Parathyroid adenoma (tissue), 2 donors: ENCODE data around the gene COL4A2.

Experiments
- H2AFZ ChIP-seq: fragments of 300-600 bp; sonication (generic); one replicate; pipeline ENCODE4 v1.7.0; 2017; ENCODE audit warnings: antibody characterized with exemption, mild to moderate bottlenecking
- H3K27ac ChIP-seq: fragments of 300-600 bp; sonication (generic); one replicate; pipeline ENCODE4 v1.7.0; 2017
- H3K27me3 ChIP-seq: fragments of 300-600 bp; sonication (generic); one replicate; pipeline ENCODE4 v1.7.0; 2017; ENCODE audit warnings: low read length; ENCODE audit not compliant: control insufficient read depth, insufficient read depth
- H3K36me3 ChIP-seq: fragments of 300-600 bp; sonication (generic); one replicate; pipeline ENCODE4 v1.7.0; 2017; ENCODE audit warnings: low read length; ENCODE audit not compliant: control insufficient read depth, insufficient read depth
- H3K4me1 ChIP-seq: fragments of 300-600 bp; sonication (generic); one replicate; pipeline ENCODE4 v1.7.0; 2017; ENCODE audit warnings: control low read depth
- H3K4me2 ChIP-seq: fragments of 300-600 bp; sonication (generic); one replicate; pipeline ENCODE4 v1.7.0; 2017; ENCODE audit warnings: low read length
- H3K4me3 ChIP-seq: fragments of 300-600 bp; sonication (generic); one replicate; pipeline ENCODE4 v1.7.0; 2017; ENCODE audit warnings: low read depth, low read length
- H3K79me2 ChIP-seq: fragments of 300-600 bp; sonication (generic); one replicate; pipeline ENCODE4 v1.7.0; 2017; ENCODE audit warnings: control low read depth
- H3K9ac ChIP-seq: fragments of 300-600 bp; sonication (generic); one replicate; pipeline ENCODE4 v1.7.0; 2017; ENCODE audit warnings: mild to moderate bottlenecking
- H3K9me3 ChIP-seq: fragments of 300-600 bp; sonication (generic); one replicate; pipeline ENCODE4 v1.7.0; 2017; ENCODE audit warnings: low read length; ENCODE audit not compliant: control insufficient read depth
- CTCF ChIP-seq: fragments of 300-600 bp; sonication (generic); IDR thresholded peaks from one replicate; pipeline ENCODE4 v1.7.0; 2017; ENCODE audit warnings: antibody characterized with exemption, mild to moderate bottlenecking
- donor health status: primary hyperparathyroidism.

Gene COL4A2

GRCh38 chr13:110503037-110503901, 196.2 kb downstream of the COL4A2 start:
- peaks cover 10% of the 10 kb centered on the region for H3K4me1 ChIP-seq
- no peak overlapping the region for H3K27ac ChIP-seq
- no peaks in the 10 kb centered on the region for H3K36me3 ChIP-seq

GRCh38 chr13:110503979-110504499, 197.0 kb downstream of the COL4A2 start:
- H3K9me3 ChIP-seq = no peaks in the 10 kb centered on the region
- H3K4me1 ChIP-seq = peaks cover 10% of the 10 kb centered on the region
- TF ChIP-seq CTCF = no peak
- H3K4me3 ChIP-seq = no peak overlapping the region
- no peak overlapping the region for H2AFZ ChIP-seq
- no peaks in the 10 kb centered on the region for H3K36me3 ChIP-seq
- no peak overlapping the region for H3K4me2 ChIP-seq
- H3K27me3 ChIP-seq = no peaks in the 10 kb centered on the region
- H3K79me2 ChIP-seq = no peaks in the 10 kb centered on the region
- no peak overlapping the region for H3K9ac ChIP-seq
- H3K27ac ChIP-seq = no peak overlapping the region

More at GRCh38 chr13:110503037-110503901, 196.2 kb downstream of the COL4A2 start:
- no peak for TF ChIP-seq CTCF
- H3K27me3 ChIP-seq = no peaks in the 10 kb centered on the region
- no peak overlapping the region for H3K4me2 ChIP-seq
- no peak overlapping the region for H3K4me3 ChIP-seq
- H3K9me3 ChIP-seq = no peaks in the 10 kb centered on the region
- H2AFZ ChIP-seq = no peak overlapping the region
- H3K79me2 ChIP-seq = no peaks in the 10 kb centered on the region
- no peak overlapping the region for H3K9ac ChIP-seq

DNA sequence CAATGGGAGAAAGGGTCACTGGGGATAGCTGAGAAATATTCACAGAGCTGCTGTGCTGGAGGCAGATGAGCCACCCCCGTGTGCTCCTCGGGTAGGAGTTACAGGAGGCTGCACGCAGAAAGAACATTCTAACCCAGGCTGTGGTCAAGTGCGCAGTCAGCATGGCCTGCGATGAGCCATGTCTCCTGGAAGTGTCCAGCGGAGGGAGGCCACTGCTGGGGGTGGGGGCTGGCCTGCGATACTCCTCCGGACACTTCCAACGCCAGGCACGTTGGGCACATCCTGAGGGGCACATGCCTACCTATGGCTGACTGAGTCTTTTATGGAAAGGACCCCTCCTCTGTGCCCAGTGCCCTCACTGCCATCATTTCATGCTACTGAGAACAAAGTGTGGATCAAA, 198.5 kb downstream of the COL4A2 start:
- no peaks in the 10 kb centered on the region for H3K9me3 ChIP-seq

DNA sequence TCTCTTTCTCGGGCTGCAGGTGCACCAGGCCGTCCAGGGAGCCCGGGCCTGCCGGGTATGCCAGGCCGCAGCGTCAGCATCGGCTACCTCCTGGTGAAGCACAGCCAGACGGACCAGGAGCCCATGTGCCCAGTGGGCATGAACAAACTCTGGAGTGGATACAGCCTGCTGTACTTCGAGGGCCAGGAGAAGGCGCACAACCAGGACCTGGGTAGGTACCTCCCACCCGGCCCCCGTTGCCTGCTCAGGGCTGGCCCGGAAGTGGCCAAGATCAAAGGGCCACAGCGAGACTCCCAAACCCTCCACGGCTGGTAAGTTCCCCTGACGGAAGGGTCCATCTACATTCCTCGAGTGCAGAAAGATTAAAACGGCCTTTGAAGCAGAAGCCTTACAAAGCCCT, 199.3 kb downstream of the COL4A2 start:
- Histone ChIP-seq H2AFZ (no peak overlapping the region), H3K9ac (no peak overlapping the region), H3K36me3 (no peaks in the 10 kb centered on the region), H3K4me3 (no peak overlapping the region), H3K4me2 (peak overlapping the region; percentile 47), H3K27ac (no peak overlapping the region), H3K27me3 (no peaks in the 10 kb centered on the region), H3K4me1 (peaks cover 10% of the 10 kb centered on the region), H3K9me3 (no peaks in the 10 kb centered on the region), H3K79me2 (no peaks in the 10 kb centered on the region)
- no peak for TF ChIP-seq CTCF

More for the DNA sequence above, 198.5 kb downstream of the COL4A2 start:
- Histone ChIP-seq H3K9ac (no peak overlapping the region), H3K27ac (no peak overlapping the region), H3K4me1 (peaks cover 10% of the 10 kb centered on the region), H3K79me2 (no peaks in the 10 kb centered on the region), H3K4me3 (no peak overlapping the region), H3K27me3 (no peaks in the 10 kb centered on the region), H2AFZ (no peak overlapping the region), H3K36me3 (no peaks in the 10 kb centered on the region), H3K4me2 (no peak overlapping the region)
- TF ChIP-seq CTCF = no peak
